HepG2 (cell line): ENCODE measurements around the gene ZDHHC16. TPM values are rescaled to one million over a fixed set of nuclear protein-coding genes. Genes with fewer than 3 reads are reported as not detected.

Experiments used
- ARID5B ChIP-seq: IDR thresholded peaks from 2 replicates; pipeline ENCODE4 v1.4.0; 2020; ENCODE audit warnings: mild to moderate bottlenecking, missing genetic modification reagents
- ASH2L ChIP-seq: fragments of 300-600, 200-600 bp; sonication (generic); IDR thresholded peaks from 2 replicates; pipeline ENCODE4 v1.7.0; 2017; ENCODE audit warnings: low read depth, mild to moderate bottlenecking, moderate library complexity, mixed read lengths, low read length; ENCODE audit not compliant: insufficient read length
- CREB3 ChIP-seq: sonication (generic); formaldehyde crosslinking; IDR thresholded peaks from 2 replicates; pipeline ENCODE4 v1.5.0; 2020; ENCODE audit warnings: missing genetic modification reagents
- JUN ChIP-seq: sonication (generic); formaldehyde crosslinking; IDR thresholded peaks from 2 replicates; pipeline ENCODE4 v1.4.0; 2020; ENCODE audit warnings: mild to moderate bottlenecking, missing genetic modification reagents
- KDM1A ChIP-seq: IDR thresholded peaks from 2 replicates; pipeline ENCODE4 v1.6.1; 2016; ENCODE audit warnings: missing compliant biosample characterization
- KDM3A ChIP-seq: IDR thresholded peaks from 2 replicates; pipeline ENCODE4 v1.6.1; 2018; ENCODE audit warnings: low read depth, missing compliant biosample characterization
- KDM5A ChIP-seq: fragments of 200-600 bp; sonication (generic); IDR thresholded peaks from 2 replicates; pipeline ENCODE4 v1.7.0; 2018; ENCODE audit warnings: antibody characterized with exemption, mild to moderate bottlenecking, low read length, borderline replicate concordance
- MED1 ChIP-seq: sonication (generic); formaldehyde crosslinking; IDR thresholded peaks from 2 replicates; pipeline ENCODE4 v1.4.0; 2020; ENCODE audit warnings: missing genetic modification reagents
- NFKB2 ChIP-seq: sonication (generic); formaldehyde crosslinking; IDR thresholded peaks from 2 replicates; pipeline ENCODE4 v1.4.0; 2020; ENCODE audit warnings: missing genetic modification reagents, borderline replicate concordance
- PHF8 ChIP-seq: sonication (generic); formaldehyde crosslinking; IDR thresholded peaks from 2 replicates; pipeline ENCODE4 v1.5.0; 2020; ENCODE audit warnings: missing genetic modification reagents
- SPEN ChIP-seq: sonication (generic); formaldehyde crosslinking; IDR thresholded peaks from 2 replicates; pipeline ENCODE4 v1.5.1; 2020; ENCODE audit warnings: low read depth, mild to moderate bottlenecking, missing genetic modification reagents
- ZC3H13 ChIP-seq: sonication (generic); formaldehyde crosslinking; IDR thresholded peaks from 2 replicates; pipeline ENCODE4 v1.8.1; 2023; ENCODE audit warnings: mild to moderate bottlenecking, missing genetic modification reagents, moderate library complexity
- ZNF224 ChIP-seq: sonication (generic); formaldehyde crosslinking; IDR thresholded peaks from 2 replicates; pipeline ENCODE4 v1.5.0; 2020; ENCODE audit warnings: mild to moderate bottlenecking, missing genetic modification reagents
- ZNF317 ChIP-seq: sonication (generic); formaldehyde crosslinking; IDR thresholded peaks from 2 replicates; pipeline ENCODE4 v1.5.0; 2020; ENCODE audit warnings: mild to moderate bottlenecking, missing genetic modification reagents
- ZNF614 ChIP-seq: IDR thresholded peaks from 2 replicates; pipeline ENCODE4 v1.6.1; 2018; ENCODE audit warnings: missing biosample characterization, missing genetic modification reagents, inconsistent platforms, borderline replicate concordance
- ZSCAN21 ChIP-seq: sonication (generic); formaldehyde crosslinking; IDR thresholded peaks from 2 replicates; pipeline ENCODE4 v1.8.0; 2022; ENCODE audit warnings: mild to moderate bottlenecking, missing genetic modification reagents, moderate library complexity, borderline replicate concordance
- polyA plus RNA-seq, 8 experiments: library from polyadenylated mRNA; depleted of rRNA in 3 of 8; stranded (reverse) in 7 of 8; unstranded in 1 of 8; fragments of >200 nt; fragmentation: Illumina TruSeq in 4 of 8; extraction: Trizol in 4 of 8; gene quantifications; 2 replicates each; pipeline versions ENCODE4 v1.2.1 to v1.2.3, GENCODE V29; 2011 to 2016; ENCODE audit warnings: low read depth in 4 of 8, missing spikeins in 1 of 8, mixed read lengths in 1 of 8; ENCODE audit not compliant: insufficient read depth in 1 of 8
- total RNA-seq, 5 experiments: library from RNA; depleted of rRNA; stranded (reverse); fragments of >200 nt; fragmentation: Illumina TruSeq; extraction: Trizol; gene quantifications; 2 replicates each; pipeline ENCODE4 v1.2.3, GENCODE V29; 2016; ENCODE audit warnings: low read depth in 1 of 5
- TF ChIP-seq, protein P1 (sequence below): IDR thresholded peaks from 2 replicates; pipeline ENCODE4 v1.6.1; 2016; ENCODE audit warnings: missing compliant biosample characterization, missing genetic modification reagents, borderline replicate concordance
- TF ChIP-seq, protein P2 (sequence below): sonication (generic); formaldehyde crosslinking; IDR thresholded peaks from 2 replicates; pipeline ENCODE4 v1.8.1; 2023; ENCODE audit warnings: mild to moderate bottlenecking, missing genetic modification reagents
- TF ChIP-seq, protein P3 (sequence below): sonication (generic); formaldehyde crosslinking; IDR thresholded peaks from 2 replicates; pipeline ENCODE4 v1.4.0; 2020; ENCODE audit warnings: low read depth, mild to moderate bottlenecking, missing genetic modification reagents

ZDHHC16 gene
- total and polyA plus RNA-seq, 2 of the 13 experiments (the other 11 are each of a cell fraction or from before 2014, with no cell fraction given), result 40.8 to 41.8 TPM

- TF ChIP-seq ZSCAN21 (CRISPR knock-in tag) (no peak), PHF8 (CRISPR knock-in tag) (peak; percentile 22; the same call in 1 of the 2 replicates), KDM3A (peak; percentile 70; the same call in 1 of the 2 replicates), KDM5A (peak; percentile 53; the same call in 1 of the 2 replicates), ARID5B (CRISPR knock-in tag) (peak; percentile 54), ZC3H13 (CRISPR knock-in tag) (no peak), ZNF317 (CRISPR knock-in tag) (peak; percentile 25), NFKB2 (CRISPR knock-in tag) (no peak), JUN (no peak), MED1 (CRISPR knock-in tag) (peak; percentile 53), ZNF224 (CRISPR knock-in tag) (0 out of 2 replicates have a peak, but pooled peaks have one; percentile 6), ZNF614 (CRISPR knock-in tag) (peak; percentile 39; the same call in 1 of the 2 replicates), SPEN (CRISPR knock-in tag) (peak; percentile 45; the same call in 1 of the 2 replicates), ASH2L (no peak), KDM1A (CRISPR knock-in tag) (peak; percentile 98), CREB3 (CRISPR knock-in tag) (no peak)
- TF ChIP-seq, protein P1, sequence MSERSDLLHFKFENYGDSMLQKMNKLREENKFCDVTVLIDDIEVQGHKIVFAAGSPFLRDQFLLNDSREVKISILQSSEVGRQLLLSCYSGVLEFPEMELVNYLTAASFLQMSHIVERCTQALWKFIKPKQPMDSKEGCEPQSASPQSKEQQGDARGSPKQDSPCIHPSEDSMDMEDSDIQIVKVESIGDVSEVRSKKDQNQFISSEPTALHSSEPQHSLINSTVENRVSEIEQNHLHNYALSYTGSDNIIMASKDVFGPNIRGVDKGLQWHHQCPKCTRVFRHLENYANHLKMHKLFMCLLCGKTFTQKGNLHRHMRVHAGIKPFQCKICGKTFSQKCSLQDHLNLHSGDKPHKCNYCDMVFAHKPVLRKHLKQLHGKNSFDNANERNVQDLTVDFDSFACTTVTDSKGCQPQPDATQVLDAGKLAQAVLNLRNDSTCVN, result peak; percentile 36; the same call in 1 of the 2 replicates
- TF ChIP-seq, protein P2, sequence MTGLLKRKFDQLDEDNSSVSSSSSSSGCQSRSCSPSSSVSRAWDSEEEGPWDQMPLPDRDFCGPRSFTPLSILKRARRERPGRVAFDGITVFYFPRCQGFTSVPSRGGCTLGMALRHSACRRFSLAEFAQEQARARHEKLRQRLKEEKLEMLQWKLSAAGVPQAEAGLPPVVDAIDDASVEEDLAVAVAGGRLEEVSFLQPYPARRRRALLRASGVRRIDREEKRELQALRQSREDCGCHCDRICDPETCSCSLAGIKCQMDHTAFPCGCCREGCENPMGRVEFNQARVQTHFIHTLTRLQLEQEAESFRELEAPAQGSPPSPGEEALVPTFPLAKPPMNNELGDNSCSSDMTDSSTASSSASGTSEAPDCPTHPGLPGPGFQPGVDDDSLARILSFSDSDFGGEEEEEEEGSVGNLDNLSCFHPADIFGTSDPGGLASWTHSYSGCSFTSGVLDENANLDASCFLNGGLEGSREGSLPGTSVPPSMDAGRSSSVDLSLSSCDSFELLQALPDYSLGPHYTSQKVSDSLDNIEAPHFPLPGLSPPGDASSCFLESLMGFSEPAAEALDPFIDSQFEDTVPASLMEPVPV (CRISPR knock-in tag), result no peak
- TF ChIP-seq, protein P3, sequence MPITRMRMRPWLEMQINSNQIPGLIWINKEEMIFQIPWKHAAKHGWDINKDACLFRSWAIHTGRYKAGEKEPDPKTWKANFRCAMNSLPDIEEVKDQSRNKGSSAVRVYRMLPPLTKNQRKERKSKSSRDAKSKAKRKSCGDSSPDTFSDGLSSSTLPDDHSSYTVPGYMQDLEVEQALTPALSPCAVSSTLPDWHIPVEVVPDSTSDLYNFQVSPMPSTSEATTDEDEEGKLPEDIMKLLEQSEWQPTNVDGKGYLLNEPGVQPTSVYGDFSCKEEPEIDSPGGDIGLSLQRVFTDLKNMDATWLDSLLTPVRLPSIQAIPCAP (CRISPR knock-in tag), result no peak
Observed at GRCh38 chr10:97407211-97407951, 38.6 kb upstream of the ZDHHC16 start (continued).
